ENCODE measurements around the gene HS6ST2. TPM values are rescaled to one million over a fixed set of nuclear protein-coding genes. Genes with fewer than 3 reads are reported as not detected.
"Not testable (repeated sequence)": the region's sequence is repeated elsewhere in the genome, so short reads cannot be mapped to it uniquely, and the experiment has no call there.

The HS6ST2 gene
- total RNA-seq, 2 donors from 2014 or later, result not detected

DNA sequence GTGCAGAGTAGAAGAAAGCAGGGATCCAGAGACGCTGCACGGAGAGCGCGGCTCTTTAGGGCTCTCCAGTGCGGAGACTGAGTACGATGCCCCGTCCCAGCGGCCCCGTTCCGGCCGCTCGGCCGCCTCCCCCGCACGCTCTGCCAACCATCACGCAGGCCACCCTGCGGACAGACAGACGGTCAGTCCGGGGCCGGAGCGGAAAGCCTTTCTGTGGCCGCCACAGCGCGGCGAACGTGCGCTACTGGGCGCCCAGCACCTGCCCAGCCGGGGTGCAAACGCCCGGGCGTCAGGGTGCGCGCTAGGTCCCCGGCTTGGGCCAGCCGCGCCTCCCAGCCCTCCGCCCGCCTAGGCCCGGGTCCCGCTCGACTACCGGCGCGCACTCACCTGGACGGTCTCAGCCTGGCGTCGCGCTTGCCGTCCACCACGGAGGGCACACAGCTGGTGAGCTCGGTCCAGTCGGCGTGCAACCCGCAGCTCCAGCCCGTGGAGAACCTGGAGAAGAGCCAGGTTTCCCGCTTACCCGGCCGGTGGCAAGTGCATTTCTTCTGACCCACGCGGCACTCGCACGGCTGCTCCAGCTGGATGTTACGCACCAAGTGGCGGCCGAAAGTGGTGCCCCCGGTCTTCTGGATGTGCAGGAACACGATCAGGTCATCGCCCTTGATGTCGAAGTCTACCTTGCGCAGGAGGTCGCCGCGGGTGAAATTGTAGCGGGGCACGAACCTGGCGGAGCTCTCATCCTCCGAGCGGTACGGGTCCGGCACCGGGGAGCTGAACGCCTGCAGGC, 1.8 kb downstream of the HS6ST2 start:
- Histone ChIP-seq H3K9me3 (no peaks in the 10 kb centered on the region), H3K27me3 (replicated peaks; ENCODE audit: insufficient read depth) (no peaks in the 10 kb centered on the region), H3K36me3 (no peaks in the 10 kb centered on the region), H3K4me1 (ENCODE audit: control insufficient read depth in 1 of 2, low read depth in 2 of 2) (peaks cover 4 to 7% of the 10 kb centered on the region in 2 donors), H3K27ac (no peak overlapping the region), H3K4me3 (peak overlapping the region; percentile 68)
- TF ChIP-seq, protein P1, sequence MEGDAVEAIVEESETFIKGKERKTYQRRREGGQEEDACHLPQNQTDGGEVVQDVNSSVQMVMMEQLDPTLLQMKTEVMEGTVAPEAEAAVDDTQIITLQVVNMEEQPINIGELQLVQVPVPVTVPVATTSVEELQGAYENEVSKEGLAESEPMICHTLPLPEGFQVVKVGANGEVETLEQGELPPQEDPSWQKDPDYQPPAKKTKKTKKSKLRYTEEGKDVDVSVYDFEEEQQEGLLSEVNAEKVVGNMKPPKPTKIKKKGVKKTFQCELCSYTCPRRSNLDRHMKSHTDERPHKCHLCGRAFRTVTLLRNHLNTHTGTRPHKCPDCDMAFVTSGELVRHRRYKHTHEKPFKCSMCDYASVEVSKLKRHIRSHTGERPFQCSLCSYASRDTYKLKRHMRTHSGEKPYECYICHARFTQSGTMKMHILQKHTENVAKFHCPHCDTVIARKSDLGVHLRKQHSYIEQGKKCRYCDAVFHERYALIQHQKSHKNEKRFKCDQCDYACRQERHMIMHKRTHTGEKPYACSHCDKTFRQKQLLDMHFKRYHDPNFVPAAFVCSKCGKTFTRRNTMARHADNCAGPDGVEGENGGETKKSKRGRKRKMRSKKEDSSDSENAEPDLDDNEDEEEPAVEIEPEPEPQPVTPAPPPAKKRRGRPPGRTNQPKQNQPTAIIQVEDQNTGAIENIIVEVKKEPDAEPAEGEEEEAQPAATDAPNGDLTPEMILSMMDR (IDR thresholded peaks at IDR 0.05), result no peak
- no peak for DNase-seq (ENCODE audit: low spot score)
- ATAC-seq (ENCODE audit: insufficient number of reproducible peaks, low FRiP score, low read depth), result no peak

DNA sequence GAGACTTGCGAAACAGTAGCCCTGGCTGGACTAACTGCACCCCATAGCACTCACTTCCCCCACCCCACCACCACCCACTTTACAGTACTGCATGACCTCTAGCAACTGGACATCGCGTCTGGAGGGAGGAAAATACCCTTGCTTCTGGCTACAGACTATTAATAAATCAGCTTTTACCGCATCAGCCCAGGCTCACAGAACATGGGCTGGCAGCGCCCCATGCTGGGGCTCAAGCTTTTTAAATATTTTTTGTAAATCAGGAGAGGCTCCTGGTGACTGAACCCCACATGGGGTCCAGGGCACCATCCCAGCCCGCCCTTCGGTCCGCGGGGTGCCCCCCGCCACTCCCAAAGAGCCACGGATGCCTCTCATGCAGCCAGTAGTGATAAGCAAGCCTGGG, 2.7 kb downstream of the HS6ST2 start:
- Histone ChIP-seq H3K4me3 (peak overlapping the region; percentile 68), H3K27me3 (replicated peaks; ENCODE audit: insufficient read depth) (no peaks in the 10 kb centered on the region), H3K4me1 (ENCODE audit: control insufficient read depth in 1 of 2, low read depth in 2 of 2) (peaks cover 4 to 7% of the 10 kb centered on the region in 2 donors), H3K9me3 (no peaks in the 10 kb centered on the region), H3K27ac (no peak overlapping the region), H3K36me3 (no peaks in the 10 kb centered on the region)
- DNase-seq (ENCODE audit: low spot score) (no peak), ATAC-seq (ENCODE audit: insufficient number of reproducible peaks, low FRiP score, low read depth) (no peak)
- TF ChIP-seq, protein P1 (IDR thresholded peaks at IDR 0.05), result no peak

DNA sequence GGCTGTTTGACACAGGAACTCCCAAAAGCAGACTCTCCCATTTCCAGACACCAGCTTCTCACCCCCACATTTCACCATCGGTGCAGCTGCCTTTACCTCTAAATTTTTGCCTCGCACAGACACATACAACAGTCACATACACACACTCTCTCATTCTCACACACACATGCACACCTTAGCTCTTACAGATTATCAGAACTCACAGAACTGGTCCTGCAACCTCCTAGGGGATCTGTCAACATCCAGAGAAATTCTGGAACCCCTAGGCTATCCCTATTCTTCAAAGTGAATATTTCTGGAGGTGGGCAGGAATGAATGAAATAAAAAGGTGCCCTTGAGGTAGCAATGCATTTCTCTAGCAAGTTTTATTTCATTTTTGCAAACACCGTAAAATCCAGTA, 4.1 kb downstream of the HS6ST2 start:
- H3K9me3 ChIP-seq, result no peaks in the 10 kb centered on the region
- no peak overlapping the region for H3K4me3 ChIP-seq
- no peak for ATAC-seq (ENCODE audit: insufficient number of reproducible peaks, low FRiP score, low read depth)
- H3K36me3 ChIP-seq, result no peaks in the 10 kb centered on the region
- no peaks in the 10 kb centered on the region for H3K27me3 ChIP-seq (replicated peaks; ENCODE audit: insufficient read depth)
- no peak overlapping the region for H3K27ac ChIP-seq
- no peak for DNase-seq (ENCODE audit: low spot score)
- TF ChIP-seq, protein P1 (IDR thresholded peaks at IDR 0.05), result no peak
- H3K4me1 ChIP-seq (ENCODE audit: control insufficient read depth in 1 of 2, low read depth in 2 of 2), result peaks cover 4 to 7% of the 10 kb centered on the region in 2 donors

DNA sequence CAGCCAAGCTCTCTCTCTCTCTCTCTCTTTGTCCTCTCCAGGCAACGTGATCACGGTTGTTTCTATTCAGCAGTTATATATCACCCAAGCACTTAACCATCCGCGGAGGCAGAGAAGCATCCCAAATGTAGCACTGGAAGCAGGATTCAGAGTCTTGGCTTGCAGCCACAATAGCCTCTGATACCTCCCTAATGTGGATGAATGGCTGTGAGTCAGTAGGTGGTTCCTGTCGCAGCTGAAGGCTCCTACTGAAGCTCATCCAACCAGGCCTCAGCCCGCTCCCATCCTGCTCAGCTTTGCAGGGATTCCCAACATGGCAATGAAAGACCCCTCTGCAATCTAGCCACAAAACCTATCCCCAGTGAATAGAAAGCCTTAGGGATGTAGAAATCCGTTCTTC, 5.1 kb downstream of the HS6ST2 start:
- Histone ChIP-seq H3K27ac (no peak overlapping the region), H3K4me1 (ENCODE audit: control insufficient read depth in 1 of 2, low read depth in 2 of 2) (peaks cover 4 to 7% of the 10 kb centered on the region in 2 donors), H3K36me3 (no peaks in the 10 kb centered on the region), H3K27me3 (replicated peaks; ENCODE audit: insufficient read depth) (no peaks in the 10 kb centered on the region), H3K9me3 (no peaks in the 10 kb centered on the region), H3K4me3 (no peak overlapping the region)
- DNase-seq (ENCODE audit: low spot score) (no peak), ATAC-seq (ENCODE audit: insufficient number of reproducible peaks, low FRiP score, low read depth) (no peak)
- TF ChIP-seq, protein P1 (IDR thresholded peaks at IDR 0.05), result no peak

DNA sequence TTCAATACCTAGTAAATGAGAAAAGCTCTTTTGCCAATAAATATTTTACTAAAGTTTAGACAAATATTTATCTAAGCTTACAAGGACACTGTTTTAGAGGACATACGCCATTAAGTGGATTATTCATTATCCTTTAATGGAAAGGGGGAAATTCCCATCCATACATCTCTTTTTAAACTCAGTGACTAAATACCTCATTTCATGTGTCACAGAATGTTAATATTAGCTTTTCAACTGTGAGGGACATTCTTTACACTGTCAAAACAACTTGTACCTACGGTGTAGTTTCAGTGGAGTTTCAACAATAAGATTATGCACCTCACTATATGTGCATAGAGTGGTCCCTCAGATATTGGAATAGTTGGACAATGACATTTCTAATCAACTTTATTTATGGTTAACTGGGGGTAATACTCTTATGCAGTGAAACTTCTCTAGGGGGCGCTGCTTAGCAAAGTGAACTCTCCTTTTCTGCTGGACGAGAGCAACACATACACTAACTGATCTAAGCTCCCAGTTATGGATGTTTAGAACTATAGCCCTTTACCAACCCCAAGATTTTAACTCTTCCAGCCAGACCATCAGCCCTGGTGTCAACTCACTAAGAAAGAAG, 9.7 kb downstream of the HS6ST2 start:
- Histone ChIP-seq H3K36me3 (no peaks in the 10 kb centered on the region), H3K9me3 (no peaks in the 10 kb centered on the region), H3K4me3 (no peak overlapping the region), H3K27ac (no peak overlapping the region), H3K27me3 (replicated peaks; ENCODE audit: insufficient read depth) (no peaks in the 10 kb centered on the region), H3K4me1 (ENCODE audit: control insufficient read depth in 1 of 2, low read depth in 2 of 2) (no peaks in the 10 kb centered on the region)
- no peak for DNase-seq (ENCODE audit: low spot score)
- ATAC-seq (ENCODE audit: insufficient number of reproducible peaks, low FRiP score, low read depth), result no peak
- TF ChIP-seq, protein P1 (IDR thresholded peaks at IDR 0.05), result no peak

DNA sequence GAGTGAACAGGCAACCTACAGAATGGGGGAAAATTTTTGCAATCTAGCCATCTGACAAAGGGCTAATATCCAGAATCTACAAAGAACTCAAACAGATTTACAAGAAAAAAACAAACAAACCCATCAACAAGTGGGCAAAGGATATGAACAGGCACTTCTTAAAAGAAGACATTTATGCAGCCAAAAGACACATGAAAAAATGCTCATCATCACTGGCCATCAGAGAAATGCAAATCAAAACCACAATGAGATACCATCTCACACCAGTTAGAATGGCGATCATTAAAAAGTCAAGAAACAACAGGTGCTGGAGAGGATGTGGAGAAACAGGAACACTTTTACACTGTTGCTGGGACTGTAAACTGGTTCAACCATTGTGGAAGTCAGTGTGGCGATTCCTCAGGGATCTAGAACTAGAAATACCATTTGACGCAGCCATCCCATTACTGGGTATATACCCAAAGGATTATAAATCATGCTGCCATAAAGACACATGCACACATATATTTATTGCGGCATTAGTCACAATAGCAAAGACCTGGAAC, 13.3 kb downstream of the HS6ST2 start:
- not testable (repeated sequence) for ATAC-seq (ENCODE audit: insufficient number of reproducible peaks, low FRiP score, low read depth); DNase-seq (ENCODE audit: low spot score); H3K9me3 ChIP-seq; H3K27me3 ChIP-seq (replicated peaks; ENCODE audit: insufficient read depth); H3K4me3 ChIP-seq; H3K36me3 ChIP-seq; H3K27ac ChIP-seq; H3K4me1 ChIP-seq (ENCODE audit: control insufficient read depth in 1 of 2, low read depth in 2 of 2)

All from thoracic aorta (tissue), 2 donors.